A549 (cell line): ENCODE results near the gene LOC101059915.

Experiments used
- JUN ChIP-seq, 2 experiments: fragments of >200 bp; sonication (Bioruptor Twin); formaldehyde crosslinking; IDR thresholded peaks; 2 replicates in 1 of 2; 3 replicates in 1 of 2; pipeline ENCODE4 v1.6.1; 2016 to 2017
- POLR2A ChIP-seq: IDR thresholded peaks from 2 replicates; pipeline ENCODE4 v1.6.1; 2012; ENCODE audit warnings: mild to moderate bottlenecking, low read length
- RCOR1 ChIP-seq: fragments of 150-350 bp; IDR thresholded peaks from 2 replicates; pipeline ENCODE4 v1.6.1; 2014; ENCODE audit warnings: antibody characterized with exemption, low read length, low read depth
- ZFP36 ChIP-seq: fragments of 450-650 bp; IDR thresholded peaks from 2 replicates; pipeline ENCODE4 v1.6.1; 2014; ENCODE audit warnings: borderline replicate concordance; ENCODE audit not compliant: partially characterized antibody
- TF ChIP-seq, protein P1 (sequence below): fragments of >200 bp; sonication (Bioruptor Twin); formaldehyde crosslinking; IDR thresholded peaks from 3 replicates; pipeline ENCODE4 v1.6.1; 2016

DNA sequence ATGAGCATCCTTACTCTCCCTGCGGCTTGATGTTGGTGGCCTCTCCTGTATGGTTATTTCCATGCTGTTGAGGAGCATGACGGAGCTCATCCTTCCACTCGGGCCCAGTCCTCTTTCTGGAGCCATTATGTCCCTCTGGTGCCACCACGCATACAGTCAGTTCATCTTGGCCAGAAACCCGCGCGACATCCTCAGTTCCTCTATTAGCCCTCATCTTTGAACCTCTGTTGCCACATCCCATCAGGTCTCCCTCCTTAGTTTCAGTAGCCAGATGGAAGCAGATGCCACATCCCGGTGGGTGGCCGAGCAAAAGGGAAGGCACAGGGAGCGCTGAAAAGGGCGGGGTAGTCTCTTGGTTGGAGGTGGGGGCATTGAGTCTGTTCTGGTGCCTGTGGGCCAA is 4.6 kb downstream of the LOC101059915 start:
- TF ChIP-seq ZFP36 (no peak), RCOR1 (no peak), POLR2A (no peak), JUN (IDR thresholded peaks at IDR 0.05) (no peak)
- TF ChIP-seq, protein P1, sequence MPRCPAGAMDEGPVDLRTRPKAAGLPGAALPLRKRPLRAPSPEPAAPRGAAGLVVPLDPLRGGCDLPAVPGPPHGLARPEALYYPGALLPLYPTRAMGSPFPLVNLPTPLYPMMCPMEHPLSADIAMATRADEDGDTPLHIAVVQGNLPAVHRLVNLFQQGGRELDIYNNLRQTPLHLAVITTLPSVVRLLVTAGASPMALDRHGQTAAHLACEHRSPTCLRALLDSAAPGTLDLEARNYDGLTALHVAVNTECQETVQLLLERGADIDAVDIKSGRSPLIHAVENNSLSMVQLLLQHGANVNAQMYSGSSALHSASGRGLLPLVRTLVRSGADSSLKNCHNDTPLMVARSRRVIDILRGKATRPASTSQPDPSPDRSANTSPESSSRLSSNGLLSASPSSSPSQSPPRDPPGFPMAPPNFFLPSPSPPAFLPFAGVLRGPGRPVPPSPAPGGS = no peak
